Stimulated activated effector memory CD8-positive, alpha-beta T cell treated with anti-CD3 and anti-CD28 coated beads, Interleukin-12 subunit alpha, Interleukin-12 subunit beta, amount 100 ng/mL, for 72 hours (primary cell): Measurements from ENCODE around the gene SLC12A2.

Source experiments
- ATAC-seq: fragments of 150-1000 bp; cut with Tn5 transposase; 2 replicates; pipeline ENCODE4 v1.10.0; 2021
- DNase-seq, 2 donors: peaks; one replicate each; pipeline ENCODE4 v3.0.0; 2021 to 2022; ENCODE audit warnings: low spot score in 2 of 2
- H3K27ac Mint-ChIP-seq: one replicate; pipeline ENCODE4 v1.8.0; 2022; ENCODE audit warnings: mild to moderate bottlenecking, mixed read lengths
- H3K36me3 Mint-ChIP-seq: one replicate; pipeline ENCODE4 v1.8.0; 2022; ENCODE audit warnings: mild to moderate bottlenecking, mixed read lengths
- H3K4me1 Mint-ChIP-seq: one replicate; pipeline ENCODE4 v1.8.0; 2022; ENCODE audit warnings: mixed read lengths
- H3K4me3 Mint-ChIP-seq: one replicate; pipeline ENCODE4 v1.8.0; 2022; ENCODE audit warnings: mild to moderate bottlenecking, mixed read lengths
- H3K9me3 Mint-ChIP-seq: one replicate; pipeline ENCODE4 v1.8.0; 2022; ENCODE audit warnings: mixed read lengths

SLC12A2 gene

DNA sequence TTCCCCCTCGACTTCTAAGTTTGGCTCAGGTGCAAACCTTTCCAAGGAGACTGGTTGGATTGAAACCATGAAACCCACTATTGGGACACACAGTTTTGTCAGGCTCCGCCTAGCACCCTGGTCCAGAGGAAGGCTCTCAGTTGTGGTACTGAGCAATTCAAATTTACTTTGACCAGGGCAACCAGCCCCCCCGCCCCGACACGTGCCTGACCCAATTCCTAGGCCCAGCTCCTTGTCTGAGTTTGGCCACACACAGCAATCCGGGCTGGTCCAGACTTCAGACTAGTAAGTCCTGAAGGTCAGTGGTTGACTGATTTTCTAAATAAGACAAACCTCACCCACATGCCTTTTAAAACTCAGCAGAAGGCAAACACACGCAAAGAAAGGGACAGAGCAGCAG is 132.7 kb downstream of the SLC12A2 start:
- DNase-seq (no peak), ATAC-seq (no peak)
- H3K4me3 Mint-ChIP-seq, result no peak overlapping the region
- H3K27ac Mint-ChIP-seq, result no peak overlapping the region
- no peaks in the 10 kb centered on the region for H3K36me3 Mint-ChIP-seq
- no peaks in the 10 kb centered on the region for H3K9me3 Mint-ChIP-seq
- no peaks in the 10 kb centered on the region for H3K4me1 Mint-ChIP-seq

DNA sequence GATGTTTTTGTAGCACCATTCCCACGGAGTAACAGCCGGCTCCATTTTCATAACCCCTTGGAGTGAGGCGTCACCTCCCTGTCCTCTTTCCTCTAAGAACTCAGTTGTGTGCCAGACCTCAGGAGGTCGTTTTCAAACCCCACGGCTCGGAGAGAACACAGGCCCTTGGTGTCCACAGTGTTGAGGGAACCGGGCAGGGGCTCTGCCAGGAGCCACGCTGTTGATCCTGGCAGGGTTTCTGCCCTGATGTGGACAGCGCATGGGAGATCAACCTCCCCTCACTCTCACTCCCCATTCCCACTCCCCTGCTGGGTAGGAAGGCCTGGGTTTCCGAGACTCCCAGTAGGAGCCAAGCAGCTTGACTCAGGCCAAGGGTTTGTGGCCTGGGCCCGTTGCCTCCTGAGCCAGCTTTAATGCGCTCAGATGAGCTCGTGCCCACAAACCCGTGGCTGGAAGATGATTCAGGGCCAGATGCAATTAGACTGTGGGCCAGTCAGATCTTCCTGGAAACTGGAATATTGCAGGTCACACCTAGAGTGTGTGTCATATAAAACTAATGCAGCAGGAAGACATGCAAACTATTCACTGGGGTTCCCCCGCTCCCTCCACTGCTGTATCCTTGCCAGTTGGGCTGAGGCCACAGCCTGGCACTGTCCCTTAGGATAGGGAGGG is 133.4 kb downstream of the SLC12A2 start:
- ATAC-seq (peak; percentile 31), DNase-seq (no peak)
- H3K36me3 Mint-ChIP-seq, result no peaks in the 10 kb centered on the region
- no peaks in the 10 kb centered on the region for H3K9me3 Mint-ChIP-seq
- H3K4me3 Mint-ChIP-seq, result no peak overlapping the region
- H3K4me1 Mint-ChIP-seq, result no peaks in the 10 kb centered on the region
- H3K27ac Mint-ChIP-seq, result no peak overlapping the region

DNA sequence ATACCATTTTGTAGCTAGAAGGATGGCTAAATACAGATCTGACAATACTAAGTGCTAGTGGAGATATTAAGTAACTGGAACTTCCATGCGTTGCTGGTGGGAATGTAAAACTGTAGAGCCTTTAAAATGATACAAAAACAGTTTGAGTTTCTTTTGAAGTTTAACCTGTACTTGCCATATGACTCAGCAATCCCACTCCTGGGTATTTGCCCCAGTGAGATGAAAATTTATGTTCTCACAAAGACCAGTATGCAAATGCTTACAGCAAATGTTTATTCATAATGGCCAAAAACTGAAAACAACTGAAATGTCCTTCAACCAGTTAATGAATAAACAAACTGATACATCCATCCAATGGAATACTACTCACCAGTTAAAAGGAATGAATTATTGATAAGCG is 137.3 kb downstream of the SLC12A2 start:
- H3K4me3 Mint-ChIP-seq, result no peak overlapping the region
- DNase-seq (no peak), ATAC-seq (no peak)
- H3K9me3 Mint-ChIP-seq, result no peaks in the 10 kb centered on the region
- no peaks in the 10 kb centered on the region for H3K36me3 Mint-ChIP-seq
- H3K27ac Mint-ChIP-seq, result no peak overlapping the region
- no peaks in the 10 kb centered on the region for H3K4me1 Mint-ChIP-seq

DNA sequence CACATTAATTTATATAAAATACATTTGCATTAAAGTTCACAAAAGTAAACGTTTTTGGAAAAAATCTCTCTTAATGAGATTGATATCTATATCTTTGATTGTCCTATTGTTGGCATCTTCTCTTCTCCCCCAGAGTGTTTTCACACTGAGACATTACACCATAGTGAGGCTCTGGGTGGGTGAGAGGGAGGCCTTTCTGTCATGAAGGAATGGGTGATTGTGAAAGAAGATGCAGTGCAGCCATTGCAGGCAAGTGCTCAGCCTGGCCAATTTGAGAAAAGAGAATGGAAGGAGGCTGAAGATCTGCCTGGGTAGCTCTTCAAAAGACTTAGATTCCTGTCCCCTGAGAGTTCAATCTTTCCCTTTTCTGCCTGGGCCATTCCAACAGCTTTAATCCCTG is 140.8 kb downstream of the SLC12A2 start:
- H3K9me3 Mint-ChIP-seq, result no peaks in the 10 kb centered on the region
- DNase-seq, result no peak
- no peaks in the 10 kb centered on the region for H3K36me3 Mint-ChIP-seq
- ATAC-seq, result no peak
- H3K27ac Mint-ChIP-seq, result no peak overlapping the region
- no peak overlapping the region for H3K4me3 Mint-ChIP-seq
- peaks cover 5% of the 10 kb centered on the region for H3K4me1 Mint-ChIP-seq

DNA sequence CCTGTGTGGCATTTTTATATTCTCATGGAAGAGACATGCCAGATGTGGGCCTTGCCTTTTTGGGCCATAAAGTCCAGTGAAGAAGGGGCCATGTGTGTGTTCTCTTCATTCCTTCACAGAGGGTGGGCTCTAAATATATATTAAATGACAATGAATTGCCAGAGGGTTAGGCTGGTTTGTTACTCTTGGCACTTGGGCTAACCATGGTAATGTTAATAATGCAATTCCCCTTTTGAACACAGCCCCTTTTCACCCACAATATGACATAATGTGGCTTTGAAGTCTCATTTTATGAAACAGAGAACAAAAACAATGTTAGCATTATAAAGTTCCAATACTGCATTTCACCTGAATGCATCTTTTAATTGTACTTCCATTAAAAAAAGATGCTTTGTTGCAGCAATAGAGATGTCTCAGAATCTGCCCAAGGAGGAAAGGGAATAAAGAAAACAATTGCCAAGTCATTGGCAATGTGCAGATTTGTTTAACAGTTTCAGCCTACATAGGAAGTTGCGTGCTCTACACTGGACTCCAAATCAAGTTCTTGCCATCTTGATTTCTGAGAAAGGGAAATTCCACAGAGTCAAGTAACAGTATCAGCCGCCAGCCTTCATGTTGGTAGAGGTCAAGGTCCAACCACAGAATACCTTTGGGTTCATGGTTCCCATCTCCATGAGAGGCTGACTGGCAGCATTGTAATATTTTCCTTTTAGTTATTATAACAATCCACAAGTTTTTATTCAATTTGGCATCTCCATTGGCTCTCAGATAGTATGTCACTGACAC is 141.9 kb downstream of the SLC12A2 start:
- H3K36me3 Mint-ChIP-seq, result no peaks in the 10 kb centered on the region
- no peak overlapping the region for H3K27ac Mint-ChIP-seq
- no peak for ATAC-seq
- no peak overlapping the region for H3K4me3 Mint-ChIP-seq
- DNase-seq, result no peak
- peaks cover 5% of the 10 kb centered on the region for H3K4me1 Mint-ChIP-seq
- H3K9me3 Mint-ChIP-seq, result no peaks in the 10 kb centered on the region

DNA sequence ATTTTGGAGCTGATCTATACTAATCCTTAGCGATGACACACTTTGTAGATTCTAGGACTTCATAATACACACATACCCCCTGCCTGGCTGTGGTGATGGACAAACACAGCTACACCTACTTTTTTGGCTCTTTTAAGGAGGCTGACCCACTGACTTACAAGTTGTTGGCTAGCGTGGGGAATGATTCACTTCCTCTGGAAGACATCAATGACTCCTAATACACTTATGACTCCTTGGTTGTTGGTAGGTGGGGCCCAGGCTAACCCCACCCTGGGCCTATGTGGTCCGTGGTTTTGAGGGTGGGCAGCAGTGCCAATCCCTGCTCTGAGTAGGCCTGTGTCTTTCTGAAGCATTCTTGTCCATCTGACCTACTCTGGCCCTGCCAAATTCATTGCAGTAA is 144.4 kb downstream of the SLC12A2 start:
- no peak for DNase-seq
- no peak overlapping the region for H3K4me3 Mint-ChIP-seq
- no peak overlapping the region for H3K27ac Mint-ChIP-seq
- H3K9me3 Mint-ChIP-seq, result no peaks in the 10 kb centered on the region
- peak; percentile 94 for ATAC-seq
- peaks cover 13% of the 10 kb centered on the region for H3K4me1 Mint-ChIP-seq
- no peaks in the 10 kb centered on the region for H3K36me3 Mint-ChIP-seq

DNA sequence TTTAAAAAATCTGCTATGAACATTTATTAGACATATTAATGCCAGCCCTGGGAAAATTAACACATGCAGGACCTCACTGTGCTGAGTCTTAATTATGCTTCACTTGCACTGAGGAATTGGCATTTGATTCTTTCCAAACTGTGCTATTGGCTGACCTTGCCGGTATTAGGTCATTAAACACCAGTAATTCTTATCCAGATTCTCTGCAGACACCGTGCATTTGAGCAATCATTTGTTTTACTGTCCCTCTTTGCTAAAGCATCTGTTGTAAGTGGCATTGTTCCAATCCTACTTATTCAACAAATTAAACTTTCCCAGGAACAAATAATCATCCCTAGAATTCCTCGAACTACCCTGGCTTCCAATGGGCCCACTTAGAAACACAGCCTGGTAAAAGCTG is 145.0 kb downstream of the SLC12A2 start:
- ATAC-seq, result no peak
- Mint-ChIP-seq H3K4me3 (no peak overlapping the region), H3K36me3 (no peaks in the 10 kb centered on the region), H3K4me1 (peaks cover 13% of the 10 kb centered on the region), H3K27ac (no peak overlapping the region), H3K9me3 (no peaks in the 10 kb centered on the region)
- DNase-seq, result no peak

DNA sequence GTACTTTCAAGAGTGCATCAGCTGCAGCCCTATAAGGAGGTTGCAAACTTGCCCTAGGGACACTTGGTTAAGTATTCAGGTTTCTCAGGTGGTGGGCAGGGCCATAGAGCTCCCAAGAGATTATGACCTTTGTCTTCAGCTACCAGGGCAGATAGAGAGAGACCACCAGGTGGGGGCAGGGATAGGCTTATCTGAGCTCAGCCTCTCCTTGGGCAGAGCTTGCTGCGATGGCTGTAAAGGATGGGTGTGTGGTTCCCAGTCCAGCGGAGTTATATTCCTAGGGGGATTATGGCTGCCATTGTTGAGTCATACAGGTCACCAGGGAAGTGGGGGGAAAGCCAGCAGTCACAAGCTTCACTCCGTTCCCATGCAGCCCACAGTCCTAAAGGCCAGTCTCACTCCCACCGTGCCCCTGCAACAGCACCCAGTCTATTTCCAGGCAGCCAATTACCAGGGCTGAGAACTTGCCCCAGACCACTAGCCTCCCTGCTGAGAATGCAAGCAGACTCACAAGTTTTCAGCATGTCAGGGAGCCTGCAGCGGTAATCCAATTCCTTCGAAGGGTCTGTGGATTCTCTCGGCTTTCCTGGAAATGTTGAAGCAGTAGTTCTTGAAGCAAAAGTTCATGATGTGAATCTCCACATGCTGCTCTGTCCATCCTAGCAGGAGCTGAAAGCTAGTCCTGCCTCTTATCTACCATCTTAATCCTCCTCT is 151.5 kb downstream of the SLC12A2 start:
- DNase-seq (no peak), ATAC-seq (no peak)
- H3K4me1 Mint-ChIP-seq, result peaks cover 8% of the 10 kb centered on the region
- no peak overlapping the region for H3K4me3 Mint-ChIP-seq
- no peaks in the 10 kb centered on the region for H3K36me3 Mint-ChIP-seq
- H3K27ac Mint-ChIP-seq, result no peak overlapping the region
- no peaks in the 10 kb centered on the region for H3K9me3 Mint-ChIP-seq

DNA sequence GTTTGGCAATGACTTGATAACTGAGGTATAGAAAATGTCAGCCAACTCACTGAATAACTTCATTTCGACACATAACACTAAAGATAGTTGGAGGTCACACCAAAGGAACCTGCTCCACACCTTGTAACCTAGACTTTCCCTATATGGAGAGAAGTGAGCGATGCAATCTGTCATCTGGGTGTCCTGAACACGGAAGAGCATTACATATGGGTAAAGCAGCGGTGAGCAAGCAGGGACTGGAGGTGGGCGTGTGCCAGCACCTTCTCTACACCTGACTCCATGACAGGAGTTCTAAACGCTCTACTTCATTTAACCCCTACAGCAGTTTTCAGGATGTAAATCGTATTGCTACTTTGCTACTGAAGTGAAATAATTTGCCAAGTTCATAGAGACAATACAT is 152.8 kb downstream of the SLC12A2 start:
- Mint-ChIP-seq H3K9me3 (no peaks in the 10 kb centered on the region), H3K4me1 (peaks cover 8% of the 10 kb centered on the region), H3K27ac (no peak overlapping the region), H3K36me3 (no peaks in the 10 kb centered on the region), H3K4me3 (no peak overlapping the region)
- DNase-seq (no peak), ATAC-seq (no peak)

DNA sequence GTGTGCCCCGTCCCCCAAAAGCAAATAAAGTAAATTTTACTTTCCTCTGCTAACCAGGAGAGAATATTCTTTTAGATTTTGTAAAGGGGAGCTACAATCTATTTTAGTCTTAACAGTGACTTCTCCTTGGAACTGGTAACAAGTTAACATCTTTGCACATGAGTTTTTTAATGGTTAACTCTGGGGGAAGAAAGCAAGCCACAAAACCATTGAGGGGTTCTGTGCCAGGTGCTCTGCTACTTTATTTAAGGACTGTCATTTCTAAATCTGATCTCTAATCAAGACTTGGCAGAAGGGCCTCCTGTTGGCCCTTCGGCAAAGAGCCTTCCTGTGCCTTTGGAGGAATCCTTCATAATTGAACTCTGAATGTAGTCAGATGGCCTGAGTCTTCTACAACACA is 153.4 kb downstream of the SLC12A2 start:
- DNase-seq, result no peak
- Mint-ChIP-seq H3K4me3 (no peak overlapping the region), H3K36me3 (no peaks in the 10 kb centered on the region), H3K4me1 (peaks cover 4% of the 10 kb centered on the region), H3K9me3 (no peaks in the 10 kb centered on the region), H3K27ac (no peak overlapping the region)
- ATAC-seq, result no peak

DNA sequence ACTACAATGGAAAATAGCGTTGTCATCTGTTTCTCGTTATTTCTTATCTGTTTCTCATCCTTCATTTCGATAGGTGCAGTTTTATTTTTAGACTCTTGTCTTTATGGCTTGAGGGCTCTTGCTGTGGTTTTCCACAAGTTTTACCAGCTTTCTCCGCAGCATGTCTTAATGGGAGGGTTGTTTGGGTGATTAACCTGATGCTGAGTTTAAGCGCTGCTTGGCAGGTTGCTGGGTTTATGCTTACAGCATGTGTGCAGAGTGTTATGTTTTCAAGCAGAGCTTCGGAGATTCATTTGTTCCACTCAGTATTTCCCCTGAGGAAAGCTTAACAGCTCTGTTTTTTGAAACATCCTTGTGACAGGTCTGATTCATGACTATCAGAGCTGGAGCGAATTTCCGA is 154.0 kb downstream of the SLC12A2 start:
- DNase-seq (no peak), ATAC-seq (no peak)
- Mint-ChIP-seq H3K9me3 (no peaks in the 10 kb centered on the region), H3K27ac (no peak overlapping the region), H3K4me1 (no peaks in the 10 kb centered on the region), H3K4me3 (no peak overlapping the region), H3K36me3 (no peaks in the 10 kb centered on the region)
